Measurements from ENCODE around the gene ADCY9.

ADCY9 gene

GRCh38 chr16:4034963-4035362 lies 81.3 kb downstream of the ADCY9 start:
- Histone ChIP-seq H3F3A (ENCODE audit: insufficient read depth) (no peaks in the 10 kb centered on the region), H3K4me2 (ENCODE audit: low read depth, low read length, poor library complexity, severe bottlenecking) (no peak overlapping the region), H4K20me1 (ENCODE audit: low read depth, low read length) (no peaks in the 10 kb centered on the region), H3K9ac (ENCODE audit: low read length) (no peak overlapping the region), H3K36me3 (ENCODE audit: low read length) (no peaks in the 10 kb centered on the region), H3K79me2 (ENCODE audit: insufficient read depth, low read length) (no peaks in the 10 kb centered on the region), H3K9me3 (ENCODE audit: insufficient read depth, low read length) (no peaks in the 10 kb centered on the region), H2AFZ (ENCODE audit: low read depth, low read length, severe bottlenecking) (no peak overlapping the region), H3K9me2 (replicated peaks; ENCODE audit: insufficient read depth, low read length) (no peaks in the 10 kb centered on the region), H3K4me3 (ENCODE audit: insufficient read depth, low read length, poor library complexity, severe bottlenecking) (no peak overlapping the region), H3K27me3 (ENCODE audit: low read length) (no peaks in the 10 kb centered on the region), H3K27ac (ENCODE audit: low read depth, low read length) (no peak overlapping the region)
- no peak for TF ChIP-seq EZH2phosphoT487 (conservative IDR thresholded peaks at IDR 0.05; ENCODE audit: low read length)
- TF ChIP-seq CTCF (IDR thresholded peaks at IDR 0.05; ENCODE audit: insufficient read depth, low read length, poor library complexity, severe bottlenecking): no peak

- Histone ChIP-seq H3F3A (ENCODE audit: insufficient read depth) (no peaks in the 10 kb centered on the region), H2AFZ (ENCODE audit: low read depth, low read length, severe bottlenecking) (no peak overlapping the region), H3K4me3 (ENCODE audit: insufficient read depth, low read length, poor library complexity, severe bottlenecking) (no peak overlapping the region), H3K36me3 (ENCODE audit: low read length) (no peaks in the 10 kb centered on the region), H3K79me2 (ENCODE audit: insufficient read depth, low read length) (no peaks in the 10 kb centered on the region), H3K9me3 (ENCODE audit: insufficient read depth, low read length) (no peaks in the 10 kb centered on the region), H4K20me1 (ENCODE audit: low read depth, low read length) (no peaks in the 10 kb centered on the region), H3K9ac (ENCODE audit: low read length) (no peak overlapping the region), H3K4me2 (ENCODE audit: low read depth, low read length, poor library complexity, severe bottlenecking) (no peak overlapping the region), H3K27ac (ENCODE audit: low read depth, low read length) (no peak overlapping the region), H3K9me2 (replicated peaks; ENCODE audit: insufficient read depth, low read length) (no peaks in the 10 kb centered on the region), H3K27me3 (ENCODE audit: low read length) (no peaks in the 10 kb centered on the region)
- no peak for TF ChIP-seq CTCF (IDR thresholded peaks at IDR 0.05; ENCODE audit: insufficient read depth, low read length, poor library complexity, severe bottlenecking)
- TF ChIP-seq EZH2phosphoT487 (conservative IDR thresholded peaks at IDR 0.05; ENCODE audit: low read length): no peak
These were observed 82.3 kb downstream of the ADCY9 start for GRCh38 chr16:4033951-4034350.

GRCh38 chr16:4032768-4033167 lies 83.5 kb downstream of the ADCY9 start:
- no peak overlapping the region for H3K27ac ChIP-seq (ENCODE audit: low read depth, low read length)
- no peaks in the 10 kb centered on the region for H3K36me3 ChIP-seq (ENCODE audit: low read length)
- H2AFZ ChIP-seq (ENCODE audit: low read depth, low read length, severe bottlenecking): no peak overlapping the region
- H3K9me2 ChIP-seq (replicated peaks; ENCODE audit: insufficient read depth, low read length): no peaks in the 10 kb centered on the region
- no peaks in the 10 kb centered on the region for H3K27me3 ChIP-seq (ENCODE audit: low read length)
- no peaks in the 10 kb centered on the region for H3F3A ChIP-seq (ENCODE audit: insufficient read depth)
- H3K9me3 ChIP-seq (ENCODE audit: insufficient read depth, low read length): no peaks in the 10 kb centered on the region
- no peak for TF ChIP-seq EZH2phosphoT487 (conservative IDR thresholded peaks at IDR 0.05; ENCODE audit: low read length)
- TF ChIP-seq CTCF (IDR thresholded peaks at IDR 0.05; ENCODE audit: insufficient read depth, low read length, poor library complexity, severe bottlenecking): no peak
- no peaks in the 10 kb centered on the region for H3K79me2 ChIP-seq (ENCODE audit: insufficient read depth, low read length)
- no peaks in the 10 kb centered on the region for H4K20me1 ChIP-seq (ENCODE audit: low read depth, low read length)
- H3K4me2 ChIP-seq (ENCODE audit: low read depth, low read length, poor library complexity, severe bottlenecking): no peak overlapping the region
- no peak overlapping the region for H3K9ac ChIP-seq (ENCODE audit: low read length)
- no peak overlapping the region for H3K4me3 ChIP-seq (ENCODE audit: insufficient read depth, low read length, poor library complexity, severe bottlenecking)

Measured in SU-DHL-6 (cell line).